MM.1S (cell line): Measurements from ENCODE around the gene MMP10.

Experiments
- DNase-seq: peaks from one replicate; pipeline ENCODE4 v3.0.0-alpha.2; 2015
- H2AFZ ChIP-seq: fragments of 300-600 bp; sonication (generic); 2 replicates; pipeline ENCODE4 v1.6.0; 2016; ENCODE audit warnings: antibody characterized with exemption, low read length
- H3F3A ChIP-seq: fragments of 300-600 bp; sonication (generic); 2 replicates; pipeline ENCODE4 v1.6.1; 2016; ENCODE audit warnings: mild to moderate bottlenecking, antibody characterized with exemption, low read length, moderate library complexity, mixed read lengths; ENCODE audit not compliant: insufficient read depth
- H3K27ac ChIP-seq: fragments of 300-600 bp; sonication (generic); 2 replicates; pipeline ENCODE4 v1.5.1; 2016; ENCODE audit warnings: mild to moderate bottlenecking, low read length
- H3K27me3 ChIP-seq: fragments of 300-600 bp; sonication (generic); replicated peaks from 2 replicates; pipeline ENCODE4 v1.6.0; 2016; ENCODE audit warnings: low read length; ENCODE audit not compliant: insufficient read depth
- H3K36me3 ChIP-seq: fragments of 300-600 bp; sonication (generic); replicated peaks from 2 replicates; pipeline ENCODE4 v1.6.1; 2016; ENCODE audit warnings: mild to moderate bottlenecking, low read length, mixed read lengths; ENCODE audit not compliant: insufficient read depth
- H3K4me1 ChIP-seq: fragments of 300-600 bp; sonication (generic); 2 replicates; pipeline ENCODE4 v1.6.1; 2016; ENCODE audit warnings: low read length, mixed read lengths
- H3K4me2 ChIP-seq: fragments of 300-600 bp; sonication (generic); 2 replicates; pipeline ENCODE4 v1.6.0; 2016; ENCODE audit warnings: low read depth, low read length
- H3K4me3 ChIP-seq: fragments of 300-600 bp; sonication (generic); 2 replicates; pipeline ENCODE4 v1.5.1; 2016; ENCODE audit warnings: low read length, mixed read lengths
- H3K79me2 ChIP-seq: fragments of 300-600 bp; sonication (generic); 2 replicates; pipeline ENCODE4 v1.6.1; 2016; ENCODE audit warnings: mixed run types, low read length, mixed read lengths
- H3K9ac ChIP-seq: fragments of 300-600 bp; sonication (generic); 2 replicates; pipeline ENCODE4 v1.6.1; 2016; ENCODE audit warnings: low read length, mixed read lengths
- H3K9me2 ChIP-seq: fragments of 300-600 bp; sonication (generic); replicated peaks from 2 replicates; pipeline ENCODE4 v1.6.1; 2016; ENCODE audit warnings: mild to moderate bottlenecking, low read length, mixed read lengths; ENCODE audit not compliant: insufficient read depth
- H3K9me3 ChIP-seq: fragments of 300-600 bp; sonication (generic); replicated peaks from 2 replicates; pipeline ENCODE4 v1.6.1; 2016; ENCODE audit warnings: mild to moderate bottlenecking, low read length, mixed read lengths; ENCODE audit not compliant: insufficient read depth
- H4K20me1 ChIP-seq: fragments of 300-600 bp; sonication (generic); 2 replicates; pipeline ENCODE4 v1.6.1; 2016; ENCODE audit warnings: mild to moderate bottlenecking, low read length, moderate library complexity, mixed read lengths; ENCODE audit not compliant: insufficient read depth
- EZH2 ChIP-seq: fragments of 300-600 bp; sonication (generic); optimal IDR thresholded peaks from 2 replicates; pipeline ENCODE3; 2017; ENCODE audit warnings: low read depth, mild to moderate bottlenecking, antibody characterized with exemption, low read length, mixed read lengths
- EZH2phosphoT487 ChIP-seq: fragments of 300-600 bp; sonication (generic); IDR thresholded peaks from 2 replicates; pipeline ENCODE4 v1.6.1; 2018; ENCODE audit warnings: antibody characterized with exemption, low read length
- TF ChIP-seq, protein P1 (sequence below): fragments of 300-600 bp; sonication (generic); IDR thresholded peaks from 2 replicates; pipeline ENCODE4 v1.5.1; 2016; ENCODE audit warnings: antibody characterized with exemption, low read length, mixed read lengths

MMP10 gene

GRCh38 chr11:102763440-102763839 is 17.0 kb downstream of the MMP10 start:
- H3K27ac ChIP-seq: no peak overlapping the region
- no peak for DNase-seq
- no peak overlapping the region for H3K4me3 ChIP-seq
- no peak overlapping the region for H3K9ac ChIP-seq
- no peaks in the 10 kb centered on the region for H3F3A ChIP-seq
- H3K9me3 ChIP-seq: no peaks in the 10 kb centered on the region
- no peaks in the 10 kb centered on the region for H3K79me2 ChIP-seq
- no peak overlapping the region for H2AFZ ChIP-seq
- no peaks in the 10 kb centered on the region for H3K9me2 ChIP-seq
- H4K20me1 ChIP-seq: no peaks in the 10 kb centered on the region
- no peaks in the 10 kb centered on the region for H3K36me3 ChIP-seq
- H3K4me1 ChIP-seq: no peaks in the 10 kb centered on the region
- H3K27me3 ChIP-seq: no peaks in the 10 kb centered on the region
- TF ChIP-seq EZH2phosphoT487 (no peak), EZH2 (no peak)
- TF ChIP-seq, protein P1, sequence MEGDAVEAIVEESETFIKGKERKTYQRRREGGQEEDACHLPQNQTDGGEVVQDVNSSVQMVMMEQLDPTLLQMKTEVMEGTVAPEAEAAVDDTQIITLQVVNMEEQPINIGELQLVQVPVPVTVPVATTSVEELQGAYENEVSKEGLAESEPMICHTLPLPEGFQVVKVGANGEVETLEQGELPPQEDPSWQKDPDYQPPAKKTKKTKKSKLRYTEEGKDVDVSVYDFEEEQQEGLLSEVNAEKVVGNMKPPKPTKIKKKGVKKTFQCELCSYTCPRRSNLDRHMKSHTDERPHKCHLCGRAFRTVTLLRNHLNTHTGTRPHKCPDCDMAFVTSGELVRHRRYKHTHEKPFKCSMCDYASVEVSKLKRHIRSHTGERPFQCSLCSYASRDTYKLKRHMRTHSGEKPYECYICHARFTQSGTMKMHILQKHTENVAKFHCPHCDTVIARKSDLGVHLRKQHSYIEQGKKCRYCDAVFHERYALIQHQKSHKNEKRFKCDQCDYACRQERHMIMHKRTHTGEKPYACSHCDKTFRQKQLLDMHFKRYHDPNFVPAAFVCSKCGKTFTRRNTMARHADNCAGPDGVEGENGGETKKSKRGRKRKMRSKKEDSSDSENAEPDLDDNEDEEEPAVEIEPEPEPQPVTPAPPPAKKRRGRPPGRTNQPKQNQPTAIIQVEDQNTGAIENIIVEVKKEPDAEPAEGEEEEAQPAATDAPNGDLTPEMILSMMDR: no peak
- no peak overlapping the region for H3K4me2 ChIP-seq

GRCh38 chr11:102762361-102762767 is 18.1 kb downstream of the MMP10 start:
- TF ChIP-seq EZH2: no peak
- no peak for TF ChIP-seq EZH2phosphoT487
- TF ChIP-seq, protein P1: no peak
- no peaks in the 10 kb centered on the region for H3K9me3 ChIP-seq
- H3K27me3 ChIP-seq: no peaks in the 10 kb centered on the region
- no peaks in the 10 kb centered on the region for H3K36me3 ChIP-seq
- H3K4me2 ChIP-seq: no peak overlapping the region
- H3K4me3 ChIP-seq: no peak overlapping the region
- H3K27ac ChIP-seq: no peak overlapping the region
- no peak for DNase-seq
- no peak overlapping the region for H3K9ac ChIP-seq
- no peaks in the 10 kb centered on the region for H3K79me2 ChIP-seq
- no peaks in the 10 kb centered on the region for H4K20me1 ChIP-seq
- no peak overlapping the region for H2AFZ ChIP-seq
- no peaks in the 10 kb centered on the region for H3K9me2 ChIP-seq
- H3K4me1 ChIP-seq: no peaks in the 10 kb centered on the region
- H3F3A ChIP-seq: no peaks in the 10 kb centered on the region

- H3K27ac ChIP-seq: no peak overlapping the region
- H3K36me3 ChIP-seq: no peaks in the 10 kb centered on the region
- H3K27me3 ChIP-seq: no peaks in the 10 kb centered on the region
- H2AFZ ChIP-seq: no peak overlapping the region
- H3F3A ChIP-seq: no peaks in the 10 kb centered on the region
- no peaks in the 10 kb centered on the region for H3K79me2 ChIP-seq
- H3K9me2 ChIP-seq: no peaks in the 10 kb centered on the region
- H3K4me1 ChIP-seq: no peaks in the 10 kb centered on the region
- DNase-seq: no peak
- no peak overlapping the region for H3K4me2 ChIP-seq
- no peaks in the 10 kb centered on the region for H4K20me1 ChIP-seq
- H3K9me3 ChIP-seq: no peaks in the 10 kb centered on the region
- no peak overlapping the region for H3K9ac ChIP-seq
- no peak overlapping the region for H3K4me3 ChIP-seq
- no peak for TF ChIP-seq EZH2
- no peak for TF ChIP-seq EZH2phosphoT487
- TF ChIP-seq, protein P1: no peak
Measured at GRCh38 chr11:102761646-102762238, 18.7 kb downstream of the MMP10 start.
